ENCODE results near the gene SACS.

- TF ChIP-seq, protein P1, sequence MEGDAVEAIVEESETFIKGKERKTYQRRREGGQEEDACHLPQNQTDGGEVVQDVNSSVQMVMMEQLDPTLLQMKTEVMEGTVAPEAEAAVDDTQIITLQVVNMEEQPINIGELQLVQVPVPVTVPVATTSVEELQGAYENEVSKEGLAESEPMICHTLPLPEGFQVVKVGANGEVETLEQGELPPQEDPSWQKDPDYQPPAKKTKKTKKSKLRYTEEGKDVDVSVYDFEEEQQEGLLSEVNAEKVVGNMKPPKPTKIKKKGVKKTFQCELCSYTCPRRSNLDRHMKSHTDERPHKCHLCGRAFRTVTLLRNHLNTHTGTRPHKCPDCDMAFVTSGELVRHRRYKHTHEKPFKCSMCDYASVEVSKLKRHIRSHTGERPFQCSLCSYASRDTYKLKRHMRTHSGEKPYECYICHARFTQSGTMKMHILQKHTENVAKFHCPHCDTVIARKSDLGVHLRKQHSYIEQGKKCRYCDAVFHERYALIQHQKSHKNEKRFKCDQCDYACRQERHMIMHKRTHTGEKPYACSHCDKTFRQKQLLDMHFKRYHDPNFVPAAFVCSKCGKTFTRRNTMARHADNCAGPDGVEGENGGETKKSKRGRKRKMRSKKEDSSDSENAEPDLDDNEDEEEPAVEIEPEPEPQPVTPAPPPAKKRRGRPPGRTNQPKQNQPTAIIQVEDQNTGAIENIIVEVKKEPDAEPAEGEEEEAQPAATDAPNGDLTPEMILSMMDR (IDR thresholded peaks at IDR 0.05): no peak
- no peak for TF ChIP-seq ZFX (IDR thresholded peaks at IDR 0.05; ENCODE audit: borderline replicate concordance)
Observed at GRCh38 chr13:23323946-23324709, 109.4 kb downstream of the SACS start.

All from 22Rv1 (cell line).